ENCODE data around the gene GBX1.

The GBX1 gene

DNA sequence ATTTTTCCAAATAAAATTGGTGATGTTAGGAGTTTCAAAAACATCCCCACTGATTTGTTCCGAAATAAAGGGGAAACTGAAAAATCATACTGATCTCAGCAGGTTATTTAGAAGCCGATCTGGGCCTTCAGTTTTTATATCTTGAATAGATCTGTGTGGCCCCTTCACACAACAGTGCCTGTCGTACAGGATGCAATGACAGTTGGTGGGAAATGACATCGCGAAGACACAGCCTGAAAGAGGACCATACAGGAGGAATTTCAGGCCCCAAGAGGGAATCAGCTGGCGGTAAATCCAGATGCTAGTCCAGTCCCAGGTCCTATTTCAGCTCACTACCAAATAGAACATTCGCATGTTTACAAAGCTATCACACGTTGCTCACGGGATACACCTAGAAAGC, 39.8 kb upstream of the GBX1 start:
- H3K36me3 ChIP-seq (ENCODE audit: insufficient read depth, low read length), result no peaks in the 10 kb centered on the region; the same call in 1 of the 2 replicates
- no peak for TF ChIP-seq EZH2phosphoT487 (IDR thresholded peaks at IDR 0.05; ENCODE audit: borderline replicate concordance)
- TF ChIP-seq, protein P1, sequence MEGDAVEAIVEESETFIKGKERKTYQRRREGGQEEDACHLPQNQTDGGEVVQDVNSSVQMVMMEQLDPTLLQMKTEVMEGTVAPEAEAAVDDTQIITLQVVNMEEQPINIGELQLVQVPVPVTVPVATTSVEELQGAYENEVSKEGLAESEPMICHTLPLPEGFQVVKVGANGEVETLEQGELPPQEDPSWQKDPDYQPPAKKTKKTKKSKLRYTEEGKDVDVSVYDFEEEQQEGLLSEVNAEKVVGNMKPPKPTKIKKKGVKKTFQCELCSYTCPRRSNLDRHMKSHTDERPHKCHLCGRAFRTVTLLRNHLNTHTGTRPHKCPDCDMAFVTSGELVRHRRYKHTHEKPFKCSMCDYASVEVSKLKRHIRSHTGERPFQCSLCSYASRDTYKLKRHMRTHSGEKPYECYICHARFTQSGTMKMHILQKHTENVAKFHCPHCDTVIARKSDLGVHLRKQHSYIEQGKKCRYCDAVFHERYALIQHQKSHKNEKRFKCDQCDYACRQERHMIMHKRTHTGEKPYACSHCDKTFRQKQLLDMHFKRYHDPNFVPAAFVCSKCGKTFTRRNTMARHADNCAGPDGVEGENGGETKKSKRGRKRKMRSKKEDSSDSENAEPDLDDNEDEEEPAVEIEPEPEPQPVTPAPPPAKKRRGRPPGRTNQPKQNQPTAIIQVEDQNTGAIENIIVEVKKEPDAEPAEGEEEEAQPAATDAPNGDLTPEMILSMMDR (conservative IDR thresholded peaks at IDR 0.05; ENCODE audit: low read length), result no peak
- H3K9me2 ChIP-seq (replicated peaks; ENCODE audit: low read depth, low read length), result no peaks in the 10 kb centered on the region
- H3K27me3 ChIP-seq (ENCODE audit: insufficient read depth, low read length, poor library complexity, severe bottlenecking), result no peaks in the 10 kb centered on the region
- H4K20me1 ChIP-seq (ENCODE audit: insufficient read depth, low read length, poor library complexity, severe bottlenecking), result no peaks in the 10 kb centered on the region
- 0 out of 2 replicates have a peak, but pooled peaks cover 7% of the 10 kb centered on the region for H3F3A ChIP-seq (ENCODE audit: low read depth)
- peak overlapping the region; percentile 83 for H3K4me2 ChIP-seq (ENCODE audit: low read depth, low read length, poor library complexity, severe bottlenecking)
- no peaks in the 10 kb centered on the region for H3K9me3 ChIP-seq (ENCODE audit: insufficient read depth, low read depth, low read length)
- H3K4me3 ChIP-seq (ENCODE audit: low read length, poor library complexity, severe bottlenecking), result peak overlapping the region; percentile 55
- 0 out of 2 replicates have a peak overlapping the region, but pooled peaks have one; percentile 1 for H2AFZ ChIP-seq (ENCODE audit: low read length)
- H3K4me1 ChIP-seq (ENCODE audit: insufficient read depth, low read length, poor library complexity, severe bottlenecking), result peaks cover 44% of the 10 kb centered on the region
- H3K79me2 ChIP-seq (ENCODE audit: insufficient read depth, low read length), result no peaks in the 10 kb centered on the region
- H3K9ac ChIP-seq (ENCODE audit: low read depth, low read length, poor library complexity, severe bottlenecking), result peak overlapping the region; percentile 63

DNA sequence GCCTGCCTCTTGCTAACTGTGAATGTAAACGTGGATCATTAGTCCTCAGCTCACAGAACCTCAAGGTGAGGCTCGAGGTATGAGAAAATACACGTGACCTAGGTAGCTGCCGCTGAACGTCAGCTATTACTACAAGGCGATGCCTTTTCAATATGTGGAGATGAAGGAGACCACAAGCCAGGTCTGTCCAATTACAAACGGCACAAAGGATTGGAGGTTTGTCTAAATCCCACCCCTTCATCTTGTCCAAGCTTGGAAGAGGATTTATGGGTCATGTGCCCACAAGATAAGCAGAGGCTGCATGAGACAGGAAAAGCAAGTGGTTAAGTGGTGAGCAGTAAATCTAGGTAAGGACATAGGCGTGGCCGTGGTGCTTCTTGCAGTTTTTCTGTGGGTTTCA, 39.4 kb upstream of the GBX1 start:
- H3K4me3 ChIP-seq (ENCODE audit: low read length, poor library complexity, severe bottlenecking), result peak overlapping the region; percentile 55
- H2AFZ ChIP-seq (ENCODE audit: low read length), result 0 out of 2 replicates have a peak overlapping the region, but pooled peaks have one; percentile 1
- H3K4me2 ChIP-seq (ENCODE audit: low read depth, low read length, poor library complexity, severe bottlenecking), result peak overlapping the region; percentile 83
- no peaks in the 10 kb centered on the region for H3K9me3 ChIP-seq (ENCODE audit: insufficient read depth, low read depth, low read length)
- no peak for TF ChIP-seq EZH2phosphoT487 (IDR thresholded peaks at IDR 0.05; ENCODE audit: borderline replicate concordance)
- TF ChIP-seq, protein P1 (conservative IDR thresholded peaks at IDR 0.05; ENCODE audit: low read length), result no peak
- no peaks in the 10 kb centered on the region for H3K9me2 ChIP-seq (replicated peaks; ENCODE audit: low read depth, low read length)
- H3K4me1 ChIP-seq (ENCODE audit: insufficient read depth, low read length, poor library complexity, severe bottlenecking), result peaks cover 44% of the 10 kb centered on the region
- no peaks in the 10 kb centered on the region for H3K79me2 ChIP-seq (ENCODE audit: insufficient read depth, low read length)
- 0 out of 2 replicates have a peak, but pooled peaks cover 7% of the 10 kb centered on the region for H3F3A ChIP-seq (ENCODE audit: low read depth)
- H3K9ac ChIP-seq (ENCODE audit: low read depth, low read length, poor library complexity, severe bottlenecking), result peak overlapping the region; percentile 57
- no peaks in the 10 kb centered on the region for H3K27me3 ChIP-seq (ENCODE audit: insufficient read depth, low read length, poor library complexity, severe bottlenecking)
- no peaks in the 10 kb centered on the region for H3K36me3 ChIP-seq (ENCODE audit: insufficient read depth, low read length)
- H4K20me1 ChIP-seq (ENCODE audit: insufficient read depth, low read length, poor library complexity, severe bottlenecking), result no peaks in the 10 kb centered on the region

DNA sequence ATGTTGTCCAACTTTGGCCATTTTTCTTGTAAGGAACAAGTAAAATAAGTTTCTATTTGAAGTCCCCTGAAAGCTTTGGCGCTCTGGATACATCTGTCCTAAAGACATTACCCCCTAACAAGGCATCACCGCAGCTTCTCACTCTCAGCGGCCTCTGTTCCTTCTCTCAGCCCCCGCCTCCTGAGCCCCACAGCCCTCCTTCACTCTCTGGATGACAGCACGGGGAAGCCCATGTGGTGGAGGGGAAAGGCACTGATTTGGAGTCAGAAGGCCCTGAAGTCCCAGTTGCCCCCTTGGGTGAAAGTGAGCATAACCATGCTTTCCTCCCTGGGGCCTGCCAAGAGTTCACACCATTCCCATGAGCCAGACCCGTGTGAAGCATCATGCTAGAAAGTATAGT, 38.2 kb upstream of the GBX1 start:
- Histone ChIP-seq H2AFZ (ENCODE audit: low read length) (no peak overlapping the region), H4K20me1 (ENCODE audit: insufficient read depth, low read length, poor library complexity, severe bottlenecking) (no peaks in the 10 kb centered on the region), H3K36me3 (ENCODE audit: insufficient read depth, low read length) (no peaks in the 10 kb centered on the region), H3K27me3 (ENCODE audit: insufficient read depth, low read length, poor library complexity, severe bottlenecking) (no peaks in the 10 kb centered on the region), H3K4me1 (ENCODE audit: insufficient read depth, low read length, poor library complexity, severe bottlenecking) (peaks cover 44% of the 10 kb centered on the region), H3K9me2 (replicated peaks; ENCODE audit: low read depth, low read length) (no peaks in the 10 kb centered on the region), H3K79me2 (ENCODE audit: insufficient read depth, low read length) (no peaks in the 10 kb centered on the region), H3K9ac (ENCODE audit: low read depth, low read length, poor library complexity, severe bottlenecking) (peak overlapping the region; percentile 57), H3K9me3 (ENCODE audit: insufficient read depth, low read depth, low read length) (no peaks in the 10 kb centered on the region), H3K4me3 (ENCODE audit: low read length, poor library complexity, severe bottlenecking) (no peak overlapping the region), H3K4me2 (ENCODE audit: low read depth, low read length, poor library complexity, severe bottlenecking) (no peak overlapping the region), H3F3A (ENCODE audit: low read depth) (0 out of 2 replicates have a peak, but pooled peaks cover 7% of the 10 kb centered on the region)
- TF ChIP-seq EZH2phosphoT487 (IDR thresholded peaks at IDR 0.05; ENCODE audit: borderline replicate concordance), result no peak
- TF ChIP-seq, protein P1 (conservative IDR thresholded peaks at IDR 0.05; ENCODE audit: low read length), result no peak

Data from Loucy (cell line).